ENCODE data around the gene EBI3.

- no peak for TF ChIP-seq POLR2A (IDR thresholded peaks at IDR 0.05)
- TF ChIP-seq, protein P1, sequence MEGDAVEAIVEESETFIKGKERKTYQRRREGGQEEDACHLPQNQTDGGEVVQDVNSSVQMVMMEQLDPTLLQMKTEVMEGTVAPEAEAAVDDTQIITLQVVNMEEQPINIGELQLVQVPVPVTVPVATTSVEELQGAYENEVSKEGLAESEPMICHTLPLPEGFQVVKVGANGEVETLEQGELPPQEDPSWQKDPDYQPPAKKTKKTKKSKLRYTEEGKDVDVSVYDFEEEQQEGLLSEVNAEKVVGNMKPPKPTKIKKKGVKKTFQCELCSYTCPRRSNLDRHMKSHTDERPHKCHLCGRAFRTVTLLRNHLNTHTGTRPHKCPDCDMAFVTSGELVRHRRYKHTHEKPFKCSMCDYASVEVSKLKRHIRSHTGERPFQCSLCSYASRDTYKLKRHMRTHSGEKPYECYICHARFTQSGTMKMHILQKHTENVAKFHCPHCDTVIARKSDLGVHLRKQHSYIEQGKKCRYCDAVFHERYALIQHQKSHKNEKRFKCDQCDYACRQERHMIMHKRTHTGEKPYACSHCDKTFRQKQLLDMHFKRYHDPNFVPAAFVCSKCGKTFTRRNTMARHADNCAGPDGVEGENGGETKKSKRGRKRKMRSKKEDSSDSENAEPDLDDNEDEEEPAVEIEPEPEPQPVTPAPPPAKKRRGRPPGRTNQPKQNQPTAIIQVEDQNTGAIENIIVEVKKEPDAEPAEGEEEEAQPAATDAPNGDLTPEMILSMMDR (IDR thresholded peaks at IDR 0.05): no peak
- TF ChIP-seq POLR2AphosphoS5 (IDR thresholded peaks at IDR 0.05): no peak
Observed at GRCh38 chr19:4229179-4229931, at the start of gene EBI3.
